Body of pancreas (tissue), 4 donors: ENCODE measurements around the gene DNAJB13. TPM values are rescaled to one million over a fixed set of nuclear protein-coding genes. Genes with fewer than 3 reads are reported as not detected.

ENCODE experiments used
- ATAC-seq: fragments of 150-250 bp; one replicate; pipeline ENCODE4 v1.9.1; 2016
- DNase-seq, 4 donors: peaks; one replicate each; pipeline ENCODE4 v3.0.0-alpha.2; 2019
- H3K27ac ChIP-seq, 4 donors: fragments of 200-600 bp; sonication (generic); 1 replicate in 3 of 4; 2 replicates in 1 of 4; pipeline versions ENCODE4 v1.5.1 to v1.6.1; 2016 to 2019; ENCODE audit warnings: mild to moderate bottlenecking in 1 of 4, mixed read lengths in 1 of 4, moderate library complexity in 1 of 4
- H3K27me3 ChIP-seq, 2 donors: fragments of 200-600 bp; sonication (generic); one replicate each; pipeline ENCODE4 v1.6.0; 2016; ENCODE audit warnings: mild to moderate bottlenecking in 1 of 2
- H3K36me3 ChIP-seq, 2 donors: fragments of 200-600 bp; sonication (generic); replicated peaks in 1 of 2; 2 replicates each; pipeline ENCODE4 v1.5.1; 2016; ENCODE audit warnings: low read depth in 2 of 2; ENCODE audit not compliant: insufficient read depth in 1 of 2
- H3K4me1 ChIP-seq: fragments of 200-600 bp; sonication (generic); one replicate; pipeline ENCODE4 v1.6.0; 2016
- H3K4me3 ChIP-seq, 2 donors: fragments of 200-600 bp; sonication (generic); 1 replicate in 1 of 2; 2 replicates in 1 of 2; pipeline ENCODE4 v1.5.1; 2016 to 2019
- H3K9me3 ChIP-seq, 3 donors: fragments of 200-600 bp; sonication (generic); 1 replicate in 2 of 3; 2 replicates in 1 of 3; pipeline ENCODE4 v1.5.1; 2016
- CTCF ChIP-seq, 7 experiments: fragments of 450-650 bp in 4 of 7; fragments of 200-600 bp in 3 of 7; sonication (generic) in 3 of 7; IDR thresholded peaks; one replicate each; pipeline ENCODE4 v1.5.1; 2016 to 2019; ENCODE audit warnings: antibody characterized with exemption in 7 of 7
- POLR2A ChIP-seq, 3 donors: fragments of 450-650 bp; IDR thresholded peaks; one replicate each; pipeline ENCODE4 v1.6.1; 2016; ENCODE audit warnings: antibody characterized with exemption in 3 of 3, mild to moderate bottlenecking in 2 of 3
- WGBS, 2 donors: methylation state at CpG; one replicate each; pipeline ENCODE4 v1.1.5; 2017; 5-methylcytosine and 5-hydroxymethylcytosine counted together
- intact Hi-C: fragments of 100-400 bp; cut with DNase I; formaldehyde crosslinking; loops from one replicate; pipeline ENCODE4 v1.15.1; 2023
- total RNA-seq, 2 donors: library from RNA; depleted of rRNA; stranded (reverse); fragments of >200 nt; gene quantifications; one replicate each; pipeline ENCODE4 v1.1.0, GENCODE V29; 2016

Gene DNAJB13
- total RNA-seq, 2 donors from 2014 or later = 0.78 TPM; not detected in 1

- Histone ChIP-seq H3K9me3 (no peaks in the 10 kb centered on the region), H3K4me3 (no peak overlapping the region), H3K4me1 (peaks cover 8% of the 10 kb centered on the region), H3K27me3 (no peaks in the 10 kb centered on the region), H3K27ac (no peak overlapping the region), H3K36me3 (no peaks in the 10 kb centered on the region)
- ATAC-seq (no peak), DNase-seq (no peak)
- no peak for TF ChIP-seq CTCF (IDR thresholded peaks at IDR 0.05)
- no peak for TF ChIP-seq POLR2A (IDR thresholded peaks at IDR 0.05)
- intact Hi-C loops = no loop called here
- WGBS, 2 donors = 61 to 62% methylated on average over 24 to 29 of the region's 29 CpGs
Measured at GRCh38 chr11:73956876-73957653, 6.2 kb downstream of the DNAJB13 start.

GRCh38 chr11:73957654-73958361 lies 7.0 kb downstream of the DNAJB13 start:
- Histone ChIP-seq H3K4me1 (peaks cover 8% of the 10 kb centered on the region), H3K27me3 (no peaks in the 10 kb centered on the region), H3K27ac (no peak overlapping the region), H3K4me3 (no peak overlapping the region), H3K36me3 (no peaks in the 10 kb centered on the region), H3K9me3 (no peaks in the 10 kb centered on the region)
- 74 to 75% methylated on average over 25 of the region's 25 CpGs for WGBS, 2 donors
- no peak for TF ChIP-seq CTCF (IDR thresholded peaks at IDR 0.05)
- TF ChIP-seq POLR2A (IDR thresholded peaks at IDR 0.05) = no peak
- intact Hi-C loops = no loop called here
- DNase-seq (no peak), ATAC-seq (no peak)

- Histone ChIP-seq H3K9me3 (no peaks in the 10 kb centered on the region), H3K4me1 (peaks cover 8% of the 10 kb centered on the region), H3K27ac (no peak overlapping the region), H3K4me3 (no peak overlapping the region), H3K27me3 (no peaks in the 10 kb centered on the region), H3K36me3 (no peaks in the 10 kb centered on the region)
- DNase-seq (no peak), ATAC-seq (no peak)
- WGBS, 2 donors = 73 to 82% methylated on average over 13 to 17 of the region's 18 CpGs
- TF ChIP-seq POLR2A (IDR thresholded peaks at IDR 0.05) (no peak), CTCF (IDR thresholded peaks at IDR 0.05) (no peak)
- intact Hi-C loops = no loop called here
Measured at GRCh38 chr11:73958521-73959141, 7.8 kb downstream of the DNAJB13 start.

GRCh38 chr11:73961321-73961720 lies 10.5 kb downstream of the DNAJB13 start:
- no peak for DNase-seq
- H3K4me3 ChIP-seq = no peak overlapping the region
- 63 to 66% methylated on average over 4 of the region's 4 CpGs for WGBS, 2 donors
- ATAC-seq = no peak
- no peaks in the 10 kb centered on the region for H3K9me3 ChIP-seq
- TF ChIP-seq CTCF (IDR thresholded peaks at IDR 0.05) (no peak), POLR2A (IDR thresholded peaks at IDR 0.05) (no peak)
- H3K36me3 ChIP-seq = no peaks in the 10 kb centered on the region
- H3K27ac ChIP-seq = peak overlapping the region in 1 of 4 donors; percentile 12
- no peaks in the 10 kb centered on the region for H3K27me3 ChIP-seq
- H3K4me1 ChIP-seq = peaks cover 1% of the 10 kb centered on the region
- intact Hi-C loops = loop anchor here (10.0 kb wide), 1 partner anchor 203 kb away; no protein-coding TSS in a partner anchor
